H9 (cell line): ENCODE results near the gene PCYT1A. TPM values are rescaled to one million over a fixed set of nuclear protein-coding genes. Genes with fewer than 3 reads are reported as not detected.

ENCODE experiments used
- DNase-seq: peaks from one replicate; pipeline ENCODE4 v3.0.0-alpha.2; 2017
- H2AFZ ChIP-seq: one replicate; pipeline ENCODE4 v1.6.1; 2013; ENCODE audit warnings: mild to moderate bottlenecking, low read length, control low read depth, moderate library complexity
- H2AK5ac ChIP-seq: 2 replicates; pipeline ENCODE4 v1.6.1; 2013; ENCODE audit warnings: low read length, control low read depth, mixed read lengths; ENCODE audit not compliant: insufficient read length
- H2BK120ac ChIP-seq: one replicate; pipeline ENCODE4 v1.6.1; 2013; ENCODE audit warnings: low read depth, mild to moderate bottlenecking, low read length, control low read depth, inconsistent platforms; ENCODE audit not compliant: poor library complexity, severe bottlenecking
- H2BK12ac ChIP-seq: 2 replicates; pipeline ENCODE4 v1.6.1; 2013; ENCODE audit warnings: low read length, control low read depth, mixed read lengths, low read depth; ENCODE audit not compliant: insufficient read length
- H2BK15ac ChIP-seq: 2 replicates; pipeline ENCODE4 v1.6.1; 2013; ENCODE audit warnings: low read depth, low read length, control low read depth
- H2BK20ac ChIP-seq: one replicate; pipeline ENCODE4 v1.6.1; 2013; ENCODE audit warnings: low read depth, mild to moderate bottlenecking, low read length, control low read depth, inconsistent platforms; ENCODE audit not compliant: poor library complexity, severe bottlenecking
- H2BK5ac ChIP-seq: 2 replicates; pipeline ENCODE4 v1.6.1; 2013; ENCODE audit warnings: low read length, control low read depth, mixed read lengths; ENCODE audit not compliant: insufficient read length
- H3K14ac ChIP-seq: 2 replicates; pipeline ENCODE4 v1.6.1; 2013; ENCODE audit warnings: low read length, control low read depth; ENCODE audit not compliant: insufficient read depth
- H3K18ac ChIP-seq: 2 replicates; pipeline ENCODE4 v1.6.1; 2013; ENCODE audit warnings: low read depth, mild to moderate bottlenecking, mixed read lengths, low read length, control low read depth; ENCODE audit not compliant: insufficient read length
- H3K23ac ChIP-seq: 2 replicates; pipeline ENCODE4 v1.6.1; 2013; ENCODE audit warnings: low read length, control low read depth, mixed read lengths, low read depth; ENCODE audit not compliant: insufficient read length
- H3K23me2 ChIP-seq: 2 replicates; pipeline ENCODE4 v1.6.1; 2013; ENCODE audit warnings: low read depth, mild to moderate bottlenecking, mixed read lengths, low read length, control low read depth; ENCODE audit not compliant: insufficient read length, poor library complexity, severe bottlenecking
- H3K27ac ChIP-seq: 2 replicates; pipeline ENCODE4 v1.5.1; 2013; ENCODE audit warnings: low read length, control low read depth, mixed read lengths, low read depth; ENCODE audit not compliant: insufficient read length
- H3K27me3 ChIP-seq: 2 replicates; pipeline ENCODE4 v1.6.1; 2013; ENCODE audit warnings: low read length, control low read depth, inconsistent platforms; ENCODE audit not compliant: insufficient read depth
- H3K4ac ChIP-seq: 2 replicates; pipeline ENCODE4 v1.6.1; 2013; ENCODE audit warnings: low read depth, mild to moderate bottlenecking, control low read depth, inconsistent platforms, low read length, moderate library complexity
- H3K4me1 ChIP-seq: 2 replicates; pipeline ENCODE4 v1.6.1; 2013; ENCODE audit warnings: low read length, control low read depth, inconsistent platforms; ENCODE audit not compliant: insufficient read depth
- H3K4me2 ChIP-seq: 2 replicates; pipeline ENCODE4 v1.6.1; 2013; ENCODE audit warnings: low read length, control low read depth, mixed read lengths; ENCODE audit not compliant: insufficient read length, insufficient read depth
- H3K56ac ChIP-seq: 2 replicates; pipeline ENCODE4 v1.6.1; 2013; ENCODE audit warnings: low read depth, mild to moderate bottlenecking, mixed read lengths, low read length, control low read depth; ENCODE audit not compliant: insufficient read length
- H3K79me1 ChIP-seq: 2 replicates; pipeline ENCODE4 v1.6.1; 2013; ENCODE audit warnings: low read depth, mild to moderate bottlenecking, moderate library complexity, low read length, control low read depth, inconsistent platforms; ENCODE audit not compliant: insufficient read depth, poor library complexity, severe bottlenecking
- H3K79me2 ChIP-seq: 2 replicates; pipeline ENCODE4 v1.6.1; 2013; ENCODE audit warnings: low read length, control low read depth, inconsistent platforms; ENCODE audit not compliant: insufficient read depth
- H3K9ac ChIP-seq: 2 replicates; pipeline ENCODE4 v1.6.1; 2013; ENCODE audit warnings: low read length, control low read depth, mixed read lengths; ENCODE audit not compliant: insufficient read length; ENCODE audit errors: extremely low read depth
- H3K9me3 ChIP-seq: one replicate; pipeline ENCODE4 v1.6.1; 2013; ENCODE audit warnings: low read depth, low read length, inconsistent platforms; ENCODE audit not compliant: control insufficient read depth
- H3T11ph ChIP-seq: one replicate; pipeline ENCODE4 v1.6.1; 2013; ENCODE audit warnings: mild to moderate bottlenecking, low read length, control low read depth, inconsistent platforms
- H4K20me1 ChIP-seq: one replicate; pipeline ENCODE4 v1.6.1; 2013; ENCODE audit not compliant: control insufficient read depth, insufficient read length, insufficient read depth
- H4K5ac ChIP-seq: 2 replicates; pipeline ENCODE4 v1.6.1; 2013; ENCODE audit warnings: low read depth, mild to moderate bottlenecking, mixed read lengths, low read length, control low read depth; ENCODE audit not compliant: insufficient read length
- H4K8ac ChIP-seq: replicated peaks from 2 replicates; pipeline ENCODE4 v1.6.1; 2013; ENCODE audit warnings: low read length, control low read depth, mixed read lengths, low read depth; ENCODE audit not compliant: insufficient read length
- H4K91ac ChIP-seq: 2 replicates; pipeline ENCODE4 v1.6.1; 2013; ENCODE audit warnings: low read depth, mild to moderate bottlenecking, moderate library complexity, mixed read lengths, low read length, control low read depth; ENCODE audit not compliant: insufficient read length
- H3K27ac Mint-ChIP-seq, 3 experiments: 2 replicates in 2 of 3; 3 replicates in 1 of 3; pipeline ENCODE4 v1.8.0; 2020 to 2021; ENCODE audit warnings: mixed read lengths in 3 of 3, mild to moderate bottlenecking in 1 of 3, moderate library complexity in 1 of 3
- H3K27me3 Mint-ChIP-seq: 2 replicates; pipeline ENCODE4 v1.8.0; 2021; ENCODE audit warnings: low read depth, mild to moderate bottlenecking, moderate library complexity, mixed read lengths
- H3K36me3 Mint-ChIP-seq, 3 experiments: 2 replicates in 2 of 3; 3 replicates in 1 of 3; pipeline ENCODE4 v1.8.0; 2020 to 2021; ENCODE audit warnings: low read depth in 3 of 3, mixed read lengths in 3 of 3; ENCODE audit not compliant: insufficient read depth in 1 of 3
- H3K4me1 Mint-ChIP-seq, 2 experiments: 2 replicates each; pipeline ENCODE4 v1.8.0; 2020; ENCODE audit warnings: mixed read lengths in 2 of 2
- H3K4me3 Mint-ChIP-seq, 2 experiments: 2 replicates in 1 of 2; 3 replicates in 1 of 2; pipeline ENCODE4 v1.8.0; 2020 to 2021; ENCODE audit warnings: mild to moderate bottlenecking in 2 of 2, mixed read lengths in 2 of 2, moderate library complexity in 1 of 2
- H3K9me3 Mint-ChIP-seq, 2 experiments: 2 replicates in 1 of 2; 3 replicates in 1 of 2; pipeline ENCODE4 v1.8.0; 2020; ENCODE audit warnings: mild to moderate bottlenecking in 2 of 2, mixed read lengths in 2 of 2, moderate library complexity in 1 of 2
- WGBS: extraction: QIAGEN DNeasy Blood & Tissue Kit; methylation state at CpG from one replicate; pipeline ENCODE4 v1.1.7; 2013; ENCODE audit warnings: missing lambda C conversion rate, low lambda C conversion rate, mixed read lengths; ENCODE audit not compliant: insufficient read length; ENCODE audit errors: extremely low coverage; 5-methylcytosine and 5-hydroxymethylcytosine counted together
- total RNA-seq: library from RNA; stranded (reverse); gene quantifications from 2 replicates; pipeline ENCODE4 v1.2.1, GENCODE V29; 2021
- TF ChIP-seq, protein P1 (sequence below): fragments of 200-600 bp; sonication (generic); conservative IDR thresholded peaks from 3 replicates; pipeline ENCODE4 v1.8.0; 2021; ENCODE audit warnings: antibody characterized with exemption, mild to moderate bottlenecking

PCYT1A gene
- total RNA-seq, 1 experiment from 2014 or later, result 31.6 TPM

DNA sequence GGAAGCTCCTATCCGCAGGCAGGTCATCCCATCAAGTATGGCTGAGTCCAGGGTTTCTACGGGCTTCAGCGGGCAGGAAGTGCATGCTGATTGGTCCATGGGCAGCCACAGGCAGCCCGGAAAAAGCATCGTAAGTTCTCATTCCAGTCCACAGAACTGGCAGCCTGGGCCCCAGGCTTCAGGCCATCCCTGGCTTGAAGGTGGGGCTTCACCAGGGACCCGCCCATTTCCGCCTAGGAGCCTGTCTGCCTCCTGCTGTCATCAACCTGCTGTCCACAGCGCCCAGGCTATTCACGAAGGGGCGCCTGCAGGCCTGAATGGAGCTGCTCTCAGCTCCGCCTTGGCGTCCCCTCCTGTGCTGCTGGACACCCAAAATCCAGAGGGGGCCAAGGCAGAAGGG, 13.9 kb downstream of the PCYT1A start:
- Histone ChIP-seq H3K4me1 (no peaks in the 10 kb centered on the region), H4K20me1 (no peaks in the 10 kb centered on the region), H3K9ac (no peak overlapping the region), H2BK5ac (no peak overlapping the region), H2BK12ac (no peak overlapping the region), H4K5ac (no peak overlapping the region), H3K23me2 (no peaks in the 10 kb centered on the region), H3K27me3 (no peaks in the 10 kb centered on the region), H4K8ac (no peak overlapping the region), H3K79me2 (no peaks in the 10 kb centered on the region; the same call in 1 of the 2 replicates), H3K14ac (no peak overlapping the region), H2BK20ac (no peak overlapping the region), H3K18ac (no peak overlapping the region), H2BK120ac (no peak overlapping the region), H2BK15ac (no peak overlapping the region), H2AK5ac (no peak overlapping the region), H2AFZ (no peak overlapping the region), H3K4ac (no peak overlapping the region), H3K4me2 (no peak overlapping the region), H3K9me3 (peaks cover 6% of the 10 kb centered on the region), H3K56ac (no peak overlapping the region), H3K27ac (no peak overlapping the region), H3K79me1 (peaks cover 3% of the 10 kb centered on the region), H3T11ph (no peak overlapping the region), H4K91ac (no peak overlapping the region), H3K23ac (no peak overlapping the region)
- peak; percentile 97 for DNase-seq
- H3K27me3 Mint-ChIP-seq, result no peaks in the 10 kb centered on the region
- WGBS, result no CpG with 5 or more reads among the region's 12 CpGs
- no peak overlapping the region for H3K4me3 Mint-ChIP-seq
- peak overlapping the region in 2 of 3 experiments; percentile 53 to 56; a peak in 2 of 7 replicates for H3K27ac Mint-ChIP-seq
- TF ChIP-seq, protein P1, sequence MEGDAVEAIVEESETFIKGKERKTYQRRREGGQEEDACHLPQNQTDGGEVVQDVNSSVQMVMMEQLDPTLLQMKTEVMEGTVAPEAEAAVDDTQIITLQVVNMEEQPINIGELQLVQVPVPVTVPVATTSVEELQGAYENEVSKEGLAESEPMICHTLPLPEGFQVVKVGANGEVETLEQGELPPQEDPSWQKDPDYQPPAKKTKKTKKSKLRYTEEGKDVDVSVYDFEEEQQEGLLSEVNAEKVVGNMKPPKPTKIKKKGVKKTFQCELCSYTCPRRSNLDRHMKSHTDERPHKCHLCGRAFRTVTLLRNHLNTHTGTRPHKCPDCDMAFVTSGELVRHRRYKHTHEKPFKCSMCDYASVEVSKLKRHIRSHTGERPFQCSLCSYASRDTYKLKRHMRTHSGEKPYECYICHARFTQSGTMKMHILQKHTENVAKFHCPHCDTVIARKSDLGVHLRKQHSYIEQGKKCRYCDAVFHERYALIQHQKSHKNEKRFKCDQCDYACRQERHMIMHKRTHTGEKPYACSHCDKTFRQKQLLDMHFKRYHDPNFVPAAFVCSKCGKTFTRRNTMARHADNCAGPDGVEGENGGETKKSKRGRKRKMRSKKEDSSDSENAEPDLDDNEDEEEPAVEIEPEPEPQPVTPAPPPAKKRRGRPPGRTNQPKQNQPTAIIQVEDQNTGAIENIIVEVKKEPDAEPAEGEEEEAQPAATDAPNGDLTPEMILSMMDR, result no peak
- peaks cover 8 to 9% of the 10 kb centered on the region in 2 experiments; a peak in 4 of 5 replicates for H3K9me3 Mint-ChIP-seq
- H3K36me3 Mint-ChIP-seq, result peaks cover 16 to 40% (median 24%) of the 10 kb centered on the region in 3 experiments; a peak in 6 of 7 replicates
- H3K4me1 Mint-ChIP-seq, result peaks cover 0 to 5% of the 10 kb centered on the region in 2 experiments; a peak in 1 of 4 replicates
